ENCODE results near the gene RASSF1. TPM values are rescaled to one million over a fixed set of nuclear protein-coding genes. Genes with fewer than 3 reads are reported as not detected.
A peak's percentile ranks its signal among the peaks of the same experiment; 100 is the strongest.

Gene RASSF1
- total RNA-seq, 1 experiment from 2014 or later, result 15.8 TPM

DNA sequence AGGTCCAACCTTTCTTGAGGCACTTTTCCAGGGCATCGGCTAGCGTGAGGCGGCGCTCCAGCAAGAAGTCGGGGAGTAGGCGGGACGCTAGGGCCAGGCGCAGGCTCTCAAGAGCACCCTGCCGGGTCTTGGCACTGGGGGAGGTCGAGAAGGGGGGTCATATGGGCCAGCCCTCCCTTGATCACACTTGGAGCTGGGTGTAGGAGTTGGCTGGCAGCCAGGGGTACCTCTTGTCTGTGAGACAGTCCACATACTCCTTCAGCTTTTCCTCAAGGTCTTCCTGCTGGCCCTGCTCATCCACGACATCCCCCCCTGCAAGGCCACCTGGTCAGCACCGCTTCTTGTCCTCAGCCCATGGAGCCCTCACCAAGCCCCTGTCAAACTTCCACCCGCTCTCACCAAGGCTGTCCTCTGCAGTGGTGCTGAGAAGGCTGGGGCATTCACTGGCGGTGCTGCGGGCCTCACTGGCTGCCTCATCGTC, 50.4 kb downstream of the RASSF1 start:
- Histone ChIP-seq H3K4me1 (ENCODE audit: insufficient read depth, low read length) (no peaks in the 10 kb centered on the region), H3K27ac (ENCODE audit: insufficient read length, low read depth, low read length) (no peak overlapping the region), H3K9ac (ENCODE audit: extremely low read depth, insufficient read length, low read length) (no peak overlapping the region), H4K8ac (replicated peaks; ENCODE audit: insufficient read length, low read depth, low read length) (no peak overlapping the region), H2AFZ (ENCODE audit: low read length) (no peak overlapping the region), H3T11ph (ENCODE audit: low read length) (no peak overlapping the region), H3K27me3 (ENCODE audit: insufficient read depth, low read length) (no peaks in the 10 kb centered on the region), H2BK5ac (ENCODE audit: insufficient read length, low read length) (no peak overlapping the region), H2BK12ac (ENCODE audit: insufficient read length, low read depth, low read length) (no peak overlapping the region), H3K4me2 (ENCODE audit: insufficient read depth, insufficient read length, low read length) (no peak overlapping the region), H4K91ac (ENCODE audit: insufficient read length, low read depth, low read length) (no peak overlapping the region), H3K23me2 (ENCODE audit: insufficient read length, low read depth, low read length, poor library complexity, severe bottlenecking) (peaks cover 5% of the 10 kb centered on the region), H3K79me1 (ENCODE audit: insufficient read depth, low read depth, low read length, poor library complexity, severe bottlenecking) (no peaks in the 10 kb centered on the region), H3K56ac (ENCODE audit: insufficient read length, low read depth, low read length) (no peak overlapping the region), H3K14ac (ENCODE audit: insufficient read depth, low read length) (no peak overlapping the region), H2AK5ac (ENCODE audit: insufficient read length, low read length) (no peak overlapping the region), H4K5ac (ENCODE audit: insufficient read length, low read depth, low read length) (no peak overlapping the region), H2BK15ac (ENCODE audit: low read depth, low read length) (no peak overlapping the region), H3K4ac (ENCODE audit: low read depth, low read length) (no peak overlapping the region), H3K18ac (ENCODE audit: insufficient read length, low read depth, low read length) (no peak overlapping the region), H2BK120ac (ENCODE audit: low read depth, low read length, poor library complexity, severe bottlenecking) (no peak overlapping the region), H3K23ac (ENCODE audit: insufficient read length, low read depth, low read length) (no peak overlapping the region), H3K79me2 (ENCODE audit: insufficient read depth, low read length) (peaks cover 3% of the 10 kb centered on the region; the same call in 1 of the 2 replicates), H4K20me1 (ENCODE audit: control insufficient read depth, insufficient read depth, insufficient read length) (no peaks in the 10 kb centered on the region), H3K9me3 (ENCODE audit: control insufficient read depth, low read depth, low read length) (no peaks in the 10 kb centered on the region), H2BK20ac (ENCODE audit: low read depth, low read length, poor library complexity, severe bottlenecking) (no peak overlapping the region)
- no peak for DNase-seq
- no peak overlapping the region for H3K27ac Mint-ChIP-seq
- no CpG with 5 or more reads among the region's 16 CpGs for WGBS (ENCODE audit: extremely low coverage, insufficient read length, low lambda C conversion rate)
- peaks cover 26 to 44% (median 40%) of the 10 kb centered on the region in 3 experiments; a peak in 6 of 7 replicates for H3K36me3 Mint-ChIP-seq (ENCODE audit: insufficient read depth in 1 of 3, low read depth in 3 of 3)
- no peaks in the 10 kb centered on the region for H3K27me3 Mint-ChIP-seq (ENCODE audit: low read depth)
- H3K9me3 Mint-ChIP-seq, result no peaks in the 10 kb centered on the region; a peak in 1 of 5 replicates
- TF ChIP-seq CTCF (conservative IDR thresholded peaks at IDR 0.05), result no peak
- peak overlapping the region; percentile 55 to 82; a peak in 4 of 5 replicates for H3K4me3 Mint-ChIP-seq
- peaks cover 11% of the 10 kb centered on the region in 2 experiments for H3K4me1 Mint-ChIP-seq
